SKM-1 (cell line): ENCODE results near the gene UNC119B.
"Not testable (repeated sequence)": the region's sequence is repeated elsewhere in the genome, so short reads cannot be mapped to it uniquely, and the experiment has no call there.

Experiments
- DNase-seq: peaks from one replicate; lab custom pipeline; 2025; ENCODE audit not compliant: unreplicated experiment; lab: John Stamatoyannopoulos, UW

The UNC119B gene

DNA sequence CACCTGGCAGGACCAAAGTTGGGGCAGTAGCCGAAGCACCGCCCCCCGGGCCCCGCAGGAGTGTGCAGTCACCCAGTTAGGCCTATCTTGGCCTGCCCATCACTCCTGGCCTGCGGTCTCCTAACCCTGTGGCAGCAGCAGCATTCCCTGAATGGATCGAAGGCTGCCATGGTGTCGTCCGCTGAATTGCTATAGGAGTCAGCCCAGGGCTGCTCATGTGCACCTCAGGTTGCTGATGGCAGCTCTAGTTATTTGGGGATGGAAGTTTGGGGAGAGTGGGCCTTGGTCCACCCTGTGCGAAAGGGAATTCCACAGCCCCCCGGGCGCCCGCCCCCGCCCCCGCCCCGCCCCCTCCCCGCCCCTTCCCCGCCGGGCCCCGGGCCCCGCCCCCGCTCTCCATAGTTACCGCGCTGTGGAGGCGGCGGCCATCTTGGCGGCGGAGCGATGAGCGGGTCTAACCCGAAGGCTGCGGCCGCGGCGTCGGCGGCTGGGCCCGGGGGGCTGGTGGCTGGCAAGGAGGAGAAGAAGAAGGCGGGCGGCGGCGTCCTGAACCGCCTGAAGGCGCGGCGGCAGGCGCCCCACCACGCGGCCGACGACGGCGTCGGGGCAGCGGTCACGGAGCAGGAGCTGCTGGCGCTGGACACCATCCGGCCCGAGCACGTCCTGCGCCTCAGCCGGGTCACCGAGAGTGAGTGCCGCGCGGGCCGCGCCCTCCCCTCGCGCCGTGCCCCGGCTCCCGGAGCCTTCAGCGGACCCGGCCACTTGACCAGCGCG lies at the start of gene UNC119B:
UNC119B (plus strand) TSS at position 428 of the 774 bp plus-strand sequence; CDS start at position 445, 17 bp downstream.
- DNase-seq: no peak

DNA sequence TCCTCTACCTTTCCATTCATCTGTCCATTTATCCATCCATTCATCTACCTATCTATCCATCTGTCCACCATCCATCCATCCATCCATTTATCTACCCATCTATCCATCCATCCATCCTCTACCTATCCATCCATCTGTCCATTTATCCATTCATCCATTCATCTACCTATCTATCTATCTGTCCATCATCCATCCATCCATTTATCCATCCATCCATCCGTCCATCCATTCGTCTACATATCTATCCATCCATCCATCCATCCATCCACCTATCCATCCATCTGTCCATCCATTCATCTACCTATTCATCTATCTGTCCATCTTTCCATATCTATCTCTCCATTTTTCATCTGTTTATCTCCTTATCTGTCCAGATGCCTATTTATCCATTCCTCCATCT lies 48.8 kb upstream of the UNC119B start:
- no peak for DNase-seq

DNA sequence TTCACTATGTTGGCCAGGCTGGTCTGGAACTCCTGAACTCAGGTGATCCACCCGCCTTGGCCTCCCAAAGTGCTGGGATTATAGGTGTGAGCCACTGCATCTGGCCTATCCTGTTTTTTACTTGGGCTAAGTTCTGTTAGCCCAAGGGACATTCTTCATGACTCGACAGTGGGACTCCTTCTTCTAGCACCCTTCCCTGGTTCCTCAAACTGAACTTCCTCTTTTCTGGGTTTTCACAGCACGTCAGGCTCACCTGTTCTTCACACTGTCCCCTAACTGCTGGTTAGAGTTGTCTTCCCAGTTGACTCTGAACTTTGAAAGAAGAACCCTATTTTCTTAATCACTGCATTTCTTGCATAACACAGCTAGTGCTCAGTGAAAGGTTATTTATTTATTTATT lies 47.4 kb upstream of the UNC119B start:
- peak; percentile 42 for DNase-seq

DNA sequence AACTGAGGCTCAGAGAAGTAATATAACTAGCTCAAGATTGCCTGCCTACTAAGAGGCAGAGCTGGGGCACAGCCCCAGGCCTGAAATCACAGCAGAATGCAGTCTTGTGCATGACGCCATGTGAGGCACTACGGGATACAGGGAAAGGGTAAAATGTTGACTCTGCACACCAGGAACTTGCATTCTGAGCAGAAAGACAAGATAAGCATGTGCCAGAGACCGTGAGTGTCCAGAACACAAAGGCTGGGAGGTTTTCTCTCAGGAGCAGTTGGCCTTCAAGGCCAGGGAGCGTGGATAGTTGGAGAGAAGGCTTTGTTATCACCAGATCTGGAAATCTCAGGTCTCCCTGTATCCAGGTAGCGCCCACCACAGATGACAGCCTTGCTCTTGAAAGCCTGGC lies 46.5 kb upstream of the UNC119B start:
- DNase-seq: no peak

DNA sequence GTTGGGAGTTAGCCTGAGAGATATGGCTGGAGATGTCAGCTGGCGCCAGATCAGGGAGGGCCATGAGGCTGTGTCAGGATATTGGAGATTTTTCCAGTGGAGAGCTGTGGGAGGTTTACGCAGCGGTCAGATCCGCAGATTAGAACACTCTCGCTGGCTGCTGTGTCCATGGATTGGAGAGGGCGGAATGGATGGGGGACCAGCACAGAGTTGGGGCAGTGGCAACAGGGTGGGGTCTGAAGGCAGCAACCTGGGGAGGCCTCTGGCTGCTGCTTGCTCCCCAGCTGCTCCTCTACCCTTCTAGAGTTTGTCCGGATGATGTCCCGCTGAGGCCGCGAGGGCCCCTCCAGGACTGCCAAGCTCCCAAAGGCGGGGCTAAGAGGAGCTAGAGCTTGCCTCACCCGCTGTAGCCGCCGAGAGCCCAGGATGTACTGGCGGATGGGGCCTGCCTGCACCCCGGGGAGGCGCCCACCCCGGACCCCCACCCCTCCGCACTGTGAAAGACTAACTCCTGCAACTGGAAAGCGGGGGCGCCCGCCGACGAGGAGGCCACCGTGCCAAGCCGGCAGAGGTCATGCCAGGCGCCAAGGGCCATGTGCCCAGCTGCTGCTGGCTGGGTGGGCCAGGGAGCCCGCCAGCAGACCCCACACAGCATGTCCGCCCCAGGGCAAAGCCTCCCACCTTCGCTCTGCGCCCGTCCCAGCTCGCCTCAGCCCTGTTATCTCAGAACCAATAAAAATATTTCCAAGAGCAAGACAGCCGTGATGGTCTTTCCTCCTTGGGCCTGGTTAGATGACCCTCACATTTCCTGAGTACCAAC lies 43.5 kb upstream of the UNC119B start:
- DNase-seq: no peak

DNA sequence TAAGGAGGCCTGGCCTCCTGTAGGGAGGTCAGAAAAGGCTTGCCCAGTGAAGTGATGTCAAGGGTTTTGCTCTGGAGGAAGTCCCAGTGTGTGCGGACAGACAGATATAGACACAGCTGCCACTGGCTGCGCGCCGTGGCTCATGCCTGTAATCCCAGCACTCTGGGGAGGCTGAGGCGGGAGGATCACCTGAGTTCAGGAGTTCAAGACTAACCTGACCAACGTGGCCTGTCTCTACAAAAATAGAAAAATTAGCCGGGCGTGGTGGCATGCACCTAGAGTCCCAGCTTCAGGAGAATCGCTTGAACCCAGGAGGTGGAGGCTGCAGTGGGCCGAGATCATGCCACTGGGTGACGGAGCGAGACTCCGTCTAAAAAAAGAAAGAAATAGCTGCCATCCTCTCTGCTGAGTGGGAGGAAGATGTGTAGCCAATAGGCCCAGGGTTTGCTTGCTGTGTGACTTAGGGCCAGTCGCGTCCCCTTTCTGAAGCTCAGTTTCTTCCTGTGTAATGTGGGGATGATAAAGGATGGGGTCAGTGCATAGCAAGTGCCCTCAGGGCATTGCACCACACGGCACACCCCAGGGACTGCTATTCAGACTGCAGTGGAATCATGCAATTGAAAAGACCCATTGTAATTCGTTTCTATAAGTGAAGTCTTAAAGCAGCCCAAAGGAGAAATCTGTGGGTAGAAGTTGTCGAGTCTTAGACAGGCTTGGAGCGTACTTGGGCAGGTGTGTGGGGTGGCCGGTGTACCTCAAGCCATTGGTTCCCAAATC lies 42.0 kb upstream of the UNC119B start:
- DNase-seq: no peak

DNA sequence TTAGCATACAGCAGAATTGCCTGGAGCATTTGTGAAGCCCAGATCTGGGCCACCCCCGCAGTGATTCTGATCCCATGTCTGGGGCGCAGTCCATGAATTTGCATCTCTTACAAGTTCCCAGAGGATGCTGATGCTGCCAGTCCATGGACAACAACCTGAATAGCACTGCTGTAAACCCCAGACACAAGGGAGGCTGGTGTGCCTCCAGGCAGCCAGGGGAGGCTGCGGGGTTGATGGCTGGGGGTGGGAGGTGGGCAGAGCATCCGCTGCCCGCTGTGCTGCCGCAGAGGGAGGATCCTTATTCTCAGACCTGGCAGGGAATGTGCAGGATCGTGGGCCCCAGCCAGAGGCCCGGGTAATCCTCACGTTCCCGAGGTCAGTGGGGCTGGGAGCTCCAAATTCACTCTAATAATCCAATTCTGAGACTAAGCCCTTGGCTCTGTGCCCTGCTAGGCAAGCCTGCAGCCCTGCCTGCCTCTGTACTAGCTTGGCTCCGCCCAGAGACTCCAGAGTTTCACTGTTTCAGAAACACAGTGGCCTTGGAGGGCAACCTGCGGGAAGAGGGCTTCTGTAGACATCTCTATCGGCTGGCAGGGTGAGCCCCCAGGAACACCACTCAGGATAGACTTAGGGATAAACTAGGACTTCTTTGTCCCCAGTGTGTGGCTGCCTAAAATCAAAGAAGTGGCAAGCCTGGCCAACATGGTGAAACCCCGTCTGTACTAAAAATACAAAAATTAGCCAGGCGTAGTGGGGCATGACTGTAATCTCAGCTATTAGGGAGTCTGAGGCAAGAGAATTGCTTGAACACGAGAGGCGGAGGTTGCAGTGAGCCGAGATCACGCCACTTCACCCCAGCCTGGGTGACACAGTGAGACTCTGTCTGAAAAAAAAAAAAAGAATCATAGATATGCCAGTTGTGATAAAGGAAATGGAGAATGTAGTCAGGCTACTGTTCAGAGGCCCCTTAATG lies 41.1 kb upstream of the UNC119B start:
- DNase-seq: no peak

DNA sequence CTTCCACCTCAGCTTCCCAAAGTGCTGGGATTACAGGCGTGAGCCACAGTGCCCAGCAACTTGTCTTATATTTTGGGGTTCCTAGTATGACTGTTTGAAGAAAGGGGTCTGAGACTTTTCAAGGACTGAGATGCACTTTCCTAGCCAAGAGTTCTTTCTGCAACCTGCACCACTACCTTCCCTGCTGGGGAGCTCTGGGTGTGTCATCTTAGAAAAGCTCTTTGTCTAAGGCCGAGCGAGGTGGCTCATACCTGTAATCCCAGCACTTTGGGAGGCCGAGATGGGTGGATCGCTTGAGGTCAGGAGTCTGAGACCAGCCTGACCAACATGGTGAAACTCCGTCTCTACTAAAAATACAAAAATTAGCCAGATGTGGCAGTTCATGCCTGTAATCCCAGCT lies 40.0 kb upstream of the UNC119B start:
- not testable (repeated sequence) for DNase-seq

DNA sequence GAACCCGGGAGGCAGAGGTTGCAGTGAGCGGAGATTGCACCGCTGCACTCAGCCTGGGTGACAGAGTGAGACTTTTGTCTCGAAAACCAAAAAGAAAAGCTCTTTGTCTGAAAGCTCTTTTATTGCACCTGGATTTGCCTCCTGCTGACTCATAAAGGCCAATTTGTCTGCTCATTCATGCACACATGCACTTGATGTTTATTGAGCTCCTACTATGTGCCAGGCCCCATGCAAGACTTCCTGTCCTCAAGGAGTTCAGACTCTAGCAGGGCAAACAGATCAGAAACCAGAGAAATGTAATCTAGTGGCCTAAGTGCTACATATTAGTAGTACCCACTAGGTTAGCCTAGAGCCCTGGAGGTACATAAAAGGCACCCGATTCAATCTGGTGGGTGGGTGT lies 39.6 kb upstream of the UNC119B start:
- DNase-seq: no peak

DNA sequence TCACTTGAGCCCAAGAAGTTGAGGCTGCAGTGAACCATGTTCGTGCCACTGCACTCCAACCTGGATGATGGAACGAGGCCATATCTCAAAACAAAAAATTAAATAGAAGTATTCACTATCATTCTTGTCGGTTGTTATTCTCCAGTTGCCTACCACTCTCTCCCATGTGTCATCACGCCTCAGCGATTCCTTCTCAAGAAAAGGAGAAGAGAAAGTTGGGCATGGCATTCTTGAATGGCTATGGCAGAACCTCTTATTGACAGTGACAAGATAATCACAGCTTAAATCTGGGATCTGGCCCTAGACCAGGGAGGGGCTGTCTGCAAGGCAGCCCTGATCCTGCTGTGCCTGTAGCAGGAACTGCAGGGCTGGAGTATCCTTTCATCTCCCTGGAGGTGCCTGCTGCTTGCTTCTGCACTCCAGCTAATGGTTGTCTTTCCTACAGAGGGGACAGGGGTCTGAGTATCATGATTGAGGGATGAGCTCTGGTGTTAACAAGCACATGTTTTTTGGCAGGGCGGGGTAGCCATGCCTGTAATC lies 36.1 kb upstream of the UNC119B start:
- no peak for DNase-seq

DNA sequence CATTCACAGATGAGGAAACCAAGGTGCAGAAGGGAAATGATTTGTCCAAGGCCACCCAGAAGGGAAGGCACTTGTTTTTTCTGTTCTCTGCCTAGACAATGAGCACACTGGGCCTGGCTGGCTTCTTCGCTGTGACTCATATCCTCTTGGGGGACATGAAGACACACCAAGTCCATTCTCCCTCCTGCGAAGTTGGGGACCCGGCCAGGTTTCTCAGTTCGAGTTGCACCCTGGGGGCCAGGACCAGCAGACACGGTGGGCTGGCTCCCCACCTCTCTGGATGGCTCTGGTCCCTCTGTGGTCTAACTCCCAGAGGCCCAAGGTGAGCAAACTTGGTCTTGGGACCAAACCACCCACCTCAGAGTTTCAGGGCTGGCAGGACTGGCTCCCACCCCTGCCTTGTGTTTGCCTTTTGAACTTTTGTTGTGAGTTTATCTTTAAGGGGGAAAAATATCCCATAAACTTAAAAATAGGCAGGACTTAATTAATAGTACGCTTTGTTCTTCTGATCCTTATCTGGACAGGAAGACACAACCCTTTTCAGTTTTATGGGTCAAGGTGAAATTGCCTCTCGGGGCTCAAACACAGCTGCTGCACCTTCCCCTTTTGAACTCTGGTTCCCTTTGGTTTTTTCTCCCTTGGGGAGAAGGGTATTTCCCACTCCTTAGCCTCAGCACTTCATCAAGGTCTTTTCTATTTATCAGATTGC lies 32.3 kb upstream of the UNC119B start:
- no peak for DNase-seq

DNA sequence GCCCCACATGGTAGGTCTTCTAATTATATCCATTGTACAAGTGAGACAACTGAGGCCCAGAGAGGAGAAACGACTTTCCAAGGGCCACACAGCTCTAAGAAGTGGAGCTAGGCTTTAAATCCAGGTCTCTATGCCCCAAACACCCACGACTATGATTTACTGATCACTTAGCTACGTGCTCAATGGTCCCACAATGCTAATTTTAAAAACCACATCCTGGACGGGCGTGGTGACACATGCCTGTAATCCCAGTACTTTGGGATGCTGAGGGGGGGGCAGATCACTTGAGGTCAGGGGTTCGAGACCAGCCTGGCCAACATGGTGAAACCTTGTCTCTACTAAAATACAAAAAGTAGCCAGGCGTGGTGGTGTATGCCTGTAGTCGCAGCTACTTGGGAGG lies 31.7 kb upstream of the UNC119B start:
- no peak for DNase-seq

DNA sequence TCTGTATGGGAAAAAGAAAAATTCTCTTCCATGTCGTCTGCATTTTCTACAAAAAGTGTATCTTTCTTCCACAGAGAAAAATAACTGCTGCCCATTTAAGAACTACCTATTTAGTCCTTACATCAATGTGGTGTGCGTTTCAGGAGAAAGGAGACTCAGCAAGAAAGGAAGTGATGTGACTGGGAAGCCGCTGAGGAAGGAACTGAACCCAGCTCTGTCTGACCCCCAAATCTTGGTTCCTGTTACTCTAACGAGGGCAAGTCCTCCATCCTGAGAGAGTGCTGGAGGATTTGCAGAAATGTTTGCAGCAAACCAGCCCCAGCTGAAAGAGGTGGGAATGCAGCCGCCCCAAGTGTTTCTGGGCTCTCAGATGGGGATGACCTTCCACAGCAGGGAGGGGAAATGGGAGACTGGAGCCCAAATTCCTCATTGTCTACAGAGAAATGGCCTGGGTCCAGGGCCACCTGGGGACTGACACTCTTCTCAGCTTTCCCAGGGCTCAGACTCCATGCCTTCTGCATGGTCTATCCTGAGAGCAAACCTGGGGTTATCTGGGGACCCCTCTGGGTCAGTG lies 30.0 kb upstream of the UNC119B start:
- DNase-seq: no peak

DNA sequence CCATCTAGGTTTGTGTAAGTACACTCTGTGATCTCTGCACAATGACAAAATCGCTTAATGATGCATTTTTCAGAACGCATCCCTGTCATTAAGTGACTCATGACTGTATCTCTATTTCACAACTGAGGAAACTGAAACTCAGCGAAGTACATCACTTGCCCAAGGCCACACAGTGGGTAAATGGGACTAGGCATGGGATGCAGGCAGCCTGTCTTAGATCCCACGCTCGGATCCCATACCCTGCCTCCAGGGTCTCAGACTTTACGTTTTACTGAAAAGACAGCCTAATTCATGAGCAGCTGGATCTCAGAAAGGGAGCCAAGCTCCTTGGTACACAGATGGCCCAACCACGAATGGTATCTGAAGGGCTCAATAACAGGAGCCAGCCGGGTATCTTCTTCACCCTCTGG lies 25.7 kb upstream of the UNC119B start:
- no peak for DNase-seq

DNA sequence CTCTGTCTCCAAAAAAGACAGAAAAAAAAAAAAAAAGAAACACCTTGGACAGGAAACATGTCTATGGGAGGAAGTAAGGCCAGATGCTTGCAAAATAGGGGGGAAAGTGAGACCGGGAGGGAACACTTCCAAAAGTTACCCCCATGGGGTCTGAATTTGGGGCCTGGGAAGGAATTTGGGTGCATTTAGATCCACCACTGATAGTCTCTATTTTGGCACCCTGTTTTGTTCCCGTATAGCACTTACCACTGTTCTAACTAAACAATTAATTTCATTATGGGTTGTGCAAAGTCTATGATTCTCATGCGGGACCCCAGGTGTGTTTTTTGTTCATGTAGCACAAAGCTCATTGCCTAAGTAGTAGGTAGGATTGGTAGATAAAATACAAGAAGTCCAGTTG lies 24.7 kb upstream of the UNC119B start:
- no peak for DNase-seq

DNA sequence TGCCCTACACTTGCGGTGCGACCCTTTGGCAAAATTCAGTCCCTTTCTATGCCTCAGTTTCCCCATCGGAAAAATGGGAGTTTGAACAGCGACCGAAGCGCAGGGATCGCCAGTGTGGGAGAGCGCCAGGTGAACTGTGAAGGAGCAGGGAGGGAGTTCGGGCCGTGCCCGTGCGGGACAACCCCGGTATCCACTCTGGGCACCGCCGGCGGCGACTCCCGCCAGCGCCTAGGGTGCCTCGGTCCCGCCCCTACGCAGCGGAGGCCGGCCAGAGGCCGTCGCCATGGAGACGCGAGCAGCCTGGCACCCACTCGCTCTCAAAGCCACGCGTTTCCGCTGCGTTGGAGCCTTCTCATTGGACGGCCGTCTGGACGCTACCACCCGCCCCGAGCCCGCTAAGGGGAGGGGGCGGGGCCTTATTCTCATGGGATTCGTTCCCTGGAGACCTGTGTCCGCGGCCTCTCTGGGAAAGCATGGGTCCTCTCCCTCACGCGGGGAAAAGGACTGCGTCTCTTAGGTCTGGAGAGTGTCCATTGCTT lies 24.0 kb upstream of the UNC119B start:
- peak; percentile 61 for DNase-seq

DNA sequence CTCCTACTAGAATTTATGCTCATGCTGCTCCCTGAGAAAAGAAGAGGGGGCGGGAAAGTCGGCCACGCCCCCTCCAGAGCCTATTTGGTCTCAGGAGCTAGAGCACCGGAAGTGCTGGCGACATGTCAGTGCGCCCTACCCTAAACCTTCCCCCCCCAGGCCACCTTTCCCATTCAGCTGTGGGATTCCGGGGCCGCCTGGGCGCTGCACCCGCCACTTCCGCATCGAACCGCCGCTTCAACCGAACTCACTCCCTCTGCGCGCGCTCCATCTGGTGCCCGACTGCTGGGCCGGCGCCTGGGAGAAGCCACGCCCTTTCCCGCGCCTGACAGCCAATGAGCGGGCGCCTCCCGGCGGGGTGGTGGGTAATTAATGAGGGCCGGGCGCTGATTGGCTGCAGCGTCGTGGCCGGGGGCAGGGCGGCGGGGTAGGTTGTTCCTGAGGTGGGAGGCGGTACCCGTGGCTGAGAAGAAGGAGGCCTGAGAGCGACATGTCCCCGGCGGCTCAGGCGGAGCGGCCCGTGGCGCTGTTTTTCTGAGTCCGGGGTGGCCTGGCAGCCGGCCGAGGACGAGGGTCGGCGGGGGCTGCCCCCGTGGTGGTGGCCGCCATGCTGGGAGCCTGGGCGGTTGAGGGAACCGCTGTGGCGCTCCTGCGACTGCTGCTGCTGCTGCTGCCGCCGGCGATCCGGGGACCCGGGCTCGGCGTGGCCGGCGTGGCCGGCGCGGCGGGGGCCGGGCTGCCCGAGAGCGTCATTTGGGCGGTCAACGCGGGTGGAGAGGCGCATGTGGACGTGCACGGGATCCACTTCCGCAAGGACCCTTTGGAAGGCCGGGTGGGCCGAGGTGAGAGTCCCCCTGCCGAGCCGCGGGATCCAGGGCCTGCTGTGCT lies 23.3 kb upstream of the UNC119B start, which contains the start of gene MLEC:
MLEC (plus strand) TSS at position 460 of the 888 bp plus-strand sequence; CDS start at position 608, 148 bp downstream.
- DNase-seq: peak; percentile 89
